ENCODE results near the gene MFN1.

DNA sequence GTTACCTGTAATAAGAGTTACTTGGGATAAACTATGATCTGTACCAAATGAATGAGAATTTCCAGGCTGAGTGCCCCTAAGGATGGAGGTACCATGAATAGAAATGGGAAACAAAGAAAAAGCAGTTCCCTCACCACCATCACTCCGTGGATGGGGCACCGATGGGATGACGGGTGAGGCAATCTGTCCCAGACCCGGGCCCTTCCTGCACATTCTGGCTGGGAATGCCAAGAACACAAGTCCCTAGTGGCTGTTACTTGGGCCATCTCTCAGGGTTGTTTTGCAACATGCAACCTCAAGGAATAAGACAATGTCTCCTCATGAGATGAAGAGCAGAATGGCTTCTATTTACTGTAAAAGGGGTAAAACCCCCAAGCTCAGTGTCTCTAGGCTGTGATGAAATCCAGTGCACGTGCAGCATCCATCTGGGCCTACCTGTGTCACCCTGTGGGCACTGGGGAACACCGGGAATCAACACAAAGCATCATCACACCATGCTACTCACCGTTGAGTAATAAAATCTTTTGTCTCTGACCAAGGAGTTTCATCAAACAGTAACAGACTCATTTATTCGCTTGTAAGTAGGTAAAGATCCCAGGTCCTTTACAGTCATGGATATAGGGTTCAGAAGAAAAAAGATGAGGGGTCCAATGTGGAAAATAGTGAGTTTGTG, 81.5 kb downstream of the MFN1 start:
- TF ChIP-seq, protein P1, sequence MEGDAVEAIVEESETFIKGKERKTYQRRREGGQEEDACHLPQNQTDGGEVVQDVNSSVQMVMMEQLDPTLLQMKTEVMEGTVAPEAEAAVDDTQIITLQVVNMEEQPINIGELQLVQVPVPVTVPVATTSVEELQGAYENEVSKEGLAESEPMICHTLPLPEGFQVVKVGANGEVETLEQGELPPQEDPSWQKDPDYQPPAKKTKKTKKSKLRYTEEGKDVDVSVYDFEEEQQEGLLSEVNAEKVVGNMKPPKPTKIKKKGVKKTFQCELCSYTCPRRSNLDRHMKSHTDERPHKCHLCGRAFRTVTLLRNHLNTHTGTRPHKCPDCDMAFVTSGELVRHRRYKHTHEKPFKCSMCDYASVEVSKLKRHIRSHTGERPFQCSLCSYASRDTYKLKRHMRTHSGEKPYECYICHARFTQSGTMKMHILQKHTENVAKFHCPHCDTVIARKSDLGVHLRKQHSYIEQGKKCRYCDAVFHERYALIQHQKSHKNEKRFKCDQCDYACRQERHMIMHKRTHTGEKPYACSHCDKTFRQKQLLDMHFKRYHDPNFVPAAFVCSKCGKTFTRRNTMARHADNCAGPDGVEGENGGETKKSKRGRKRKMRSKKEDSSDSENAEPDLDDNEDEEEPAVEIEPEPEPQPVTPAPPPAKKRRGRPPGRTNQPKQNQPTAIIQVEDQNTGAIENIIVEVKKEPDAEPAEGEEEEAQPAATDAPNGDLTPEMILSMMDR (IDR thresholded peaks at IDR 0.05) = no peak
- TF ChIP-seq POLR2A (IDR thresholded peaks at IDR 0.05) = no peak
